Measurements from ENCODE around the gene WFIKKN1.

WFIKKN1 gene

GRCh38 chr16:588889-589657 lies 41.7 kb upstream of the WFIKKN1 start (continued):
- 0 out of 2 replicates have a peak, but pooled peaks have one; percentile 26 for TF ChIP-seq ZSCAN30 (tag by site-specific recombination; IDR thresholded peaks at IDR 0.05)
- TF ChIP-seq ZNF658 (tag by site-specific recombination; IDR thresholded peaks at IDR 0.05) = no peak
- TF ChIP-seq ZNF311 (tag by site-specific recombination; IDR thresholded peaks at IDR 0.05; ENCODE audit: borderline replicate concordance) = no peak
- TF ChIP-seq GLIS1 (tag by site-specific recombination; IDR thresholded peaks at IDR 0.05) = no peak
- TF ChIP-seq ZNF501 (tag by site-specific recombination; IDR thresholded peaks at IDR 0.05) = 0 out of 2 replicates have a peak, but pooled peaks have one; percentile 32
- TF ChIP-seq ZSCAN18 (tag by site-specific recombination; IDR thresholded peaks at IDR 0.05) = no peak
- TF ChIP-seq YY2 (tag by site-specific recombination; IDR thresholded peaks at IDR 0.05) = no peak
- TF ChIP-seq ZNF610 (tag by site-specific recombination; IDR thresholded peaks at IDR 0.05; ENCODE audit: borderline replicate concordance) = peak; percentile 66; the same call in 1 of the 2 replicates
- TF ChIP-seq ZNF16 (tag by site-specific recombination; IDR thresholded peaks at IDR 0.05; ENCODE audit: low read depth) = no peak
- TF ChIP-seq SP3 (tag by site-specific recombination; IDR thresholded peaks at IDR 0.05) = no peak
- no peak for TF ChIP-seq ZNF169 (tag by site-specific recombination; IDR thresholded peaks at IDR 0.05)
- TF ChIP-seq ZBTB1 (tag by site-specific recombination; IDR thresholded peaks at IDR 0.05) = no peak
- no peak for TF ChIP-seq ZNF792 (tag by site-specific recombination; IDR thresholded peaks at IDR 0.05)
- no peak for TF ChIP-seq ZNF223 (tag by site-specific recombination; IDR thresholded peaks at IDR 0.05)
- peak; percentile 53 for TF ChIP-seq ZBTB11 (tag by site-specific recombination; conservative IDR thresholded peaks at IDR 0.05; ENCODE audit: low read depth)
- TF ChIP-seq GFI1B (tag by site-specific recombination; IDR thresholded peaks at IDR 0.05) = no peak
- peak; percentile 84 for TF ChIP-seq ZBTB26 (tag by site-specific recombination; optimal IDR thresholded peaks at IDR 0.05)
- 0 out of 2 replicates have a peak, but pooled peaks have one; percentile 68 for TF ChIP-seq PBX3 (CRISPR knock-in tag; IDR thresholded peaks at IDR 0.05)
- TF ChIP-seq ZNF140 (tag by site-specific recombination; IDR thresholded peaks at IDR 0.05) = no peak
- TF ChIP-seq TRIM28 (IDR thresholded peaks at IDR 0.05; ENCODE audit: borderline replicate concordance, low read length) = no peak
- no peak for TF ChIP-seq ZEB2 (tag by site-specific recombination; IDR thresholded peaks at IDR 0.05)
- no peak for TF ChIP-seq SETDB1 (IDR thresholded peaks at IDR 0.05; ENCODE audit: insufficient read length, low read length)
- peak; percentile 86 for TF ChIP-seq ZXDB (tag by site-specific recombination; IDR thresholded peaks at IDR 0.05)
- TF ChIP-seq KLF8 (tag by site-specific recombination; IDR thresholded peaks at IDR 0.05) = no peak
- no peak for TF ChIP-seq ZNF645 (tag by site-specific recombination; IDR thresholded peaks at IDR 0.05)
- TF ChIP-seq SP2 (tag by site-specific recombination; IDR thresholded peaks at IDR 0.05) = peak; percentile 93
- TF ChIP-seq ZNF561 (tag by site-specific recombination; IDR thresholded peaks at IDR 0.05; ENCODE audit: borderline replicate concordance) = no peak; the same call in 1 of the 2 replicates
- TF ChIP-seq ZNF544 (tag by site-specific recombination; IDR thresholded peaks at IDR 0.05) = no peak
- TF ChIP-seq ZNF18 (tag by site-specific recombination; IDR thresholded peaks at IDR 0.05) = no peak
- TF ChIP-seq ZNF623 (tag by site-specific recombination; IDR thresholded peaks at IDR 0.05) = no peak

Data from HEK293 (cell line).